Astrocyte (in vitro differentiated cells and primary cell): Measurements from ENCODE around the gene SLC25A26. TPM values are rescaled to one million over a fixed set of nuclear protein-coding genes. Genes with fewer than 3 reads are reported as not detected.

Source experiments
- DNase-seq: peaks from one replicate; pipeline ENCODE4 v3.0.0-alpha.2; 2010; ENCODE audit warnings: low read depth
- FAIRE-seq: peaks from 2 replicates; lab custom pipeline; 2011; peaks lifted over from hg19 to GRCh38; lab: Jason Lieb, UNC
- H2AFZ ChIP-seq: 2 replicates; pipeline ENCODE4 v1.6.0; 2012; ENCODE audit warnings: low read depth, low read length, inconsistent platforms
- H3K27ac ChIP-seq: 2 replicates; pipeline ENCODE4 v1.5.1; 2011; ENCODE audit warnings: low read depth, low read length, inconsistent platforms
- H3K27me3 ChIP-seq: 2 replicates; pipeline ENCODE4 v1.6.0; 2011; ENCODE audit warnings: low read length, inconsistent platforms; ENCODE audit not compliant: insufficient read depth
- H3K36me3 ChIP-seq: 2 replicates; pipeline ENCODE4 v1.5.1; 2011; ENCODE audit warnings: low read length, inconsistent platforms; ENCODE audit not compliant: insufficient read depth
- H3K4me1 ChIP-seq: 2 replicates; pipeline ENCODE4 v1.5.1; 2011; ENCODE audit warnings: low read length, inconsistent platforms; ENCODE audit not compliant: insufficient read depth
- H3K4me2 ChIP-seq: 2 replicates; pipeline ENCODE4 v1.6.0; 2012; ENCODE audit warnings: low read length, inconsistent platforms
- H3K4me3 ChIP-seq: 2 replicates; pipeline ENCODE4 v1.5.1; 2011; ENCODE audit warnings: low read depth, mild to moderate bottlenecking, low read length, inconsistent platforms; ENCODE audit not compliant: insufficient read depth
- H3K79me2 ChIP-seq: 2 replicates; pipeline ENCODE4 v1.6.0; 2012; ENCODE audit warnings: mild to moderate bottlenecking, low read length, inconsistent platforms; ENCODE audit not compliant: insufficient read depth
- H3K9ac ChIP-seq: 2 replicates; pipeline ENCODE4 v1.6.0; 2012; ENCODE audit warnings: mild to moderate bottlenecking, low read length, inconsistent platforms
- H3K9me3 ChIP-seq: 2 replicates; pipeline ENCODE4 v1.5.1; 2012; ENCODE audit warnings: low read depth, mild to moderate bottlenecking, low read length, inconsistent platforms; ENCODE audit not compliant: insufficient read depth
- H4K20me1 ChIP-seq: 2 replicates; pipeline ENCODE4 v1.6.0; 2012; ENCODE audit warnings: low read length, inconsistent platforms; ENCODE audit not compliant: insufficient read depth
- H3K27ac Mint-ChIP-seq: one replicate; pipeline ENCODE4 v1.8.0; 2021; ENCODE audit warnings: mild to moderate bottlenecking, mixed read lengths; ENCODE audit not compliant: unreplicated experiment
- H3K27me3 Mint-ChIP-seq: one replicate; pipeline ENCODE4 v1.8.0; 2021; ENCODE audit warnings: low read depth, mixed read lengths; ENCODE audit not compliant: unreplicated experiment
- H3K36me3 Mint-ChIP-seq: one replicate; pipeline ENCODE4 v1.8.0; 2021; ENCODE audit warnings: low read depth, mixed read lengths; ENCODE audit not compliant: unreplicated experiment
- H3K4me1 Mint-ChIP-seq: one replicate; pipeline ENCODE4 v1.8.0; 2021; ENCODE audit warnings: low read depth, mixed read lengths; ENCODE audit not compliant: unreplicated experiment
- H3K4me3 Mint-ChIP-seq: one replicate; pipeline ENCODE4 v1.8.0; 2021; ENCODE audit warnings: mild to moderate bottlenecking, moderate library complexity, mixed read lengths; ENCODE audit not compliant: unreplicated experiment
- H3K9me3 Mint-ChIP-seq: one replicate; pipeline ENCODE4 v1.8.0; 2021; ENCODE audit warnings: mild to moderate bottlenecking, mixed read lengths; ENCODE audit not compliant: unreplicated experiment
- EZH2 ChIP-seq: IDR thresholded peaks from 2 replicates; pipeline ENCODE4 v1.6.1; 2012; ENCODE audit warnings: mild to moderate bottlenecking, low read length, inconsistent platforms; ENCODE audit not compliant: insufficient read depth
- total RNA-seq: library from RNA; stranded (reverse); gene quantifications from 2 replicates; pipeline ENCODE4 v1.2.1, GENCODE V29; 2021
- TF ChIP-seq, protein P1 (sequence below): IDR thresholded peaks from 2 replicates; pipeline ENCODE4 v1.5.1; 2011; ENCODE audit warnings: low read depth, mild to moderate bottlenecking, inconsistent platforms, low read length, moderate library complexity; ENCODE audit not compliant: insufficient read depth

The SLC25A26 gene
- total RNA-seq, 1 donor from 2014 or later, result 17.9 TPM

DNA sequence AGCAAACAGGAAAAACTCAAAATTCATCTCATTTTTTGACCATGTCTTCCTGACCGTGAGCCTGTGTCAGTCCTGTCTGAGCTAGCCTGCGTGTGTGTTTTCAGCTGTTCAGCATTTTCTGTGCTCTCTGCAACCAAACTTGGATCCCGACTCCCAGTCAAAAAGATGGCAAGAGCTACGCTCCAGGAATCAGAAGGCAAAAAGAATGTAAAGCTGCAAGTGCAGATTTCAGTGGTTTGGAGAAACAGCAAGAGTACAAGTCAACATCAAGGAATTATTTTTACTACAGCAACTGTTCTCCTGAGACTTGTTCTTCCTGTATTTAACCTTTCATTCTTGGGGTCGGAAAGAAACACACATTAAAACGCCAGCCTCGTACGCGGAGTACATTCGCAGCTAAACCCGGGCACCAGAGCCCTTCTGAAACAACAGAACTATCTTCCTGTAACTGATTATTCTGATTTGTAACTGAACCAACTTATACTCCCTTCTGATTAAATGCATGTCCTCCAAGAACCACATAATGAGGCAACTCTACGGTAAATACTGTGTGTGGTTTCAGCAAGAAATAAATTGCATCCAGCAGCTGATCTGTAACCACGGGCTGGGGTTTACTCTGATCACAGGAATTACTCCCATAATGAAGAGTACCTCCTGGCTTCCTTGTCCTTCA, 172.7 kb downstream of the SLC25A26 start:
- peak overlapping the region; percentile 34 for H3K9ac ChIP-seq
- no peak overlapping the region for H3K4me3 Mint-ChIP-seq
- peaks cover 12% of the 10 kb centered on the region for H3K36me3 ChIP-seq
- peaks cover 44% of the 10 kb centered on the region for H3K36me3 Mint-ChIP-seq
- no peak overlapping the region for H2AFZ ChIP-seq
- no peaks in the 10 kb centered on the region for H4K20me1 ChIP-seq
- H3K79me2 ChIP-seq, result no peaks in the 10 kb centered on the region
- DNase-seq (peak; percentile 75), FAIRE-seq (no peak)
- H3K4me1 ChIP-seq, result peaks cover 32% of the 10 kb centered on the region
- H3K27ac Mint-ChIP-seq, result peak overlapping the region; percentile 50
- H3K4me3 ChIP-seq, result no peak overlapping the region
- peak overlapping the region; percentile 75 for H3K4me2 ChIP-seq
- TF ChIP-seq EZH2, result no peak
- TF ChIP-seq, protein P1, sequence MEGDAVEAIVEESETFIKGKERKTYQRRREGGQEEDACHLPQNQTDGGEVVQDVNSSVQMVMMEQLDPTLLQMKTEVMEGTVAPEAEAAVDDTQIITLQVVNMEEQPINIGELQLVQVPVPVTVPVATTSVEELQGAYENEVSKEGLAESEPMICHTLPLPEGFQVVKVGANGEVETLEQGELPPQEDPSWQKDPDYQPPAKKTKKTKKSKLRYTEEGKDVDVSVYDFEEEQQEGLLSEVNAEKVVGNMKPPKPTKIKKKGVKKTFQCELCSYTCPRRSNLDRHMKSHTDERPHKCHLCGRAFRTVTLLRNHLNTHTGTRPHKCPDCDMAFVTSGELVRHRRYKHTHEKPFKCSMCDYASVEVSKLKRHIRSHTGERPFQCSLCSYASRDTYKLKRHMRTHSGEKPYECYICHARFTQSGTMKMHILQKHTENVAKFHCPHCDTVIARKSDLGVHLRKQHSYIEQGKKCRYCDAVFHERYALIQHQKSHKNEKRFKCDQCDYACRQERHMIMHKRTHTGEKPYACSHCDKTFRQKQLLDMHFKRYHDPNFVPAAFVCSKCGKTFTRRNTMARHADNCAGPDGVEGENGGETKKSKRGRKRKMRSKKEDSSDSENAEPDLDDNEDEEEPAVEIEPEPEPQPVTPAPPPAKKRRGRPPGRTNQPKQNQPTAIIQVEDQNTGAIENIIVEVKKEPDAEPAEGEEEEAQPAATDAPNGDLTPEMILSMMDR, result no peak
- H3K27ac ChIP-seq, result peak overlapping the region; percentile 10
- H3K9me3 ChIP-seq, result no peaks in the 10 kb centered on the region
- H3K9me3 Mint-ChIP-seq, result no peaks in the 10 kb centered on the region
- peaks cover 24% of the 10 kb centered on the region for H3K4me1 Mint-ChIP-seq
- no peaks in the 10 kb centered on the region for H3K27me3 ChIP-seq
- no peaks in the 10 kb centered on the region for H3K27me3 Mint-ChIP-seq

DNA sequence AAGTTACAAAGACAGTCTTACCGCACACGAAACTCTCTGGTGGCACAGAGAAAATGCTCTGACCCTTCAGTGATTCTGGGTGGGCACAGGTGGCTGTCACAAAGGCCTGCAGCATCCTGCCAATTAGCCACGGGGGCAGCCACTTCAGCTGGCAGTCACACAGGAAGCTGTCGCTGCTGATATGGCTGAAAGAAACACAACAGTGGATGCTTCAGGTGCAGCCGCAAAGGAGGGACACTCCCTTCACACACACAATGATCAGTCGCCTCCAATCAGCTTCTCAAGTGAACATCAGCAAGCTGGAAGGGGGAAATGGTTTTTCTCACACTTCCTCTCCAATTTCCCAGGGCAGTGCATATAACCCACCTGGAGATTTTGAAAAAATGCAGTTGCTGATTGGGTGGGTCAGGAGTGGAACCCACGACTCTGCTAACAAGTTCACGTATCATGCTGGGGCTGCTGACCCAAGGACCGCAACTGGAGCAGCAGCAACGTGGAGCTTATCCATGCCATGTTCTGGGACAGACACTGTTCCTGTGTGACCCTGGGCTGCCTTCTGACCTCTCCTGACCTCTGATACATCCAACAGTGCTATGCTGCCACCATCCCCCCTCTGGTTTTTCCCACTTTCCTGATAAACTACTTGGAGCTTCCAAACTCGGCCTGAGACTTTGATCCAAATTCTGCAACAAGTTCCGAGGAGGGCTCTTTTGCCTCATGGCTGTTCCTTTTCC, 173.4 kb downstream of the SLC25A26 start:
- FAIRE-seq, result no peak
- Mint-ChIP-seq H3K27ac (peak overlapping the region; percentile 56), H3K4me1 (peaks cover 24% of the 10 kb centered on the region), H3K4me3 (no peak overlapping the region), H3K36me3 (peaks cover 45% of the 10 kb centered on the region), H3K9me3 (no peaks in the 10 kb centered on the region), H3K27me3 (no peaks in the 10 kb centered on the region)
- H4K20me1 ChIP-seq, result no peaks in the 10 kb centered on the region
- peaks cover 32% of the 10 kb centered on the region for H3K4me1 ChIP-seq
- peak overlapping the region; percentile 75 for H3K4me2 ChIP-seq
- H3K9ac ChIP-seq, result peak overlapping the region; percentile 34
- DNase-seq, result no peak
- H2AFZ ChIP-seq, result no peak overlapping the region
- no peak overlapping the region for H3K4me3 ChIP-seq
- no peaks in the 10 kb centered on the region for H3K79me2 ChIP-seq
- TF ChIP-seq, protein P1, result no peak
- no peak for TF ChIP-seq EZH2
- H3K9me3 ChIP-seq, result no peaks in the 10 kb centered on the region
- H3K27ac ChIP-seq, result peak overlapping the region; percentile 65
- H3K27me3 ChIP-seq, result no peaks in the 10 kb centered on the region
- peaks cover 14% of the 10 kb centered on the region for H3K36me3 ChIP-seq
